ENCODE data around the gene PLEKHG3. TPM values are rescaled to one million over a fixed set of nuclear protein-coding genes. Genes with fewer than 3 reads are reported as not detected.

Gene PLEKHG3
- total and polyA plus RNA-seq, 2 experiments from 2014 or later: 23.0 to 83.1 TPM

- no peak for TF ChIP-seq REST (IDR thresholded peaks at IDR 0.05; ENCODE audit: unreplicated experiment)
- no peak for TF ChIP-seq CTCF (conservative IDR thresholded peaks at IDR 0.05; ENCODE audit: low read depth in 2 of 2)
- TF ChIP-seq EZH2 (IDR thresholded peaks at IDR 0.05; ENCODE audit: low read depth, unreplicated experiment): no peak
- no peak for TF ChIP-seq ZNF114 (CRISPR knock-in tag; IDR thresholded peaks at IDR 0.05)
- TF ChIP-seq EZH2phosphoT487 (IDR thresholded peaks at IDR 0.05; ENCODE audit: unreplicated experiment): no peak
These were observed 88.8 kb downstream of the PLEKHG3 start (continued) for GRCh38 chr14:64792871-64793560.

- Histone ChIP-seq H3K4me3 (no peak overlapping the region), H3F3A (replicated peaks; ENCODE audit: low read depth) (no peaks in the 10 kb centered on the region), H3K9me2 (ENCODE audit: insufficient read depth) (0 out of 2 replicates have a peak, but pooled peaks cover 3% of the 10 kb centered on the region), H4K20me1 (replicated peaks; ENCODE audit: insufficient read depth) (no peaks in the 10 kb centered on the region), H3K4me1 (ENCODE audit: insufficient read depth) (peaks cover 5% of the 10 kb centered on the region; the same call in 1 of the 2 replicates), H3K27me3 (ENCODE audit: insufficient read depth) (no peaks in the 10 kb centered on the region), H3K79me2 (replicated peaks; ENCODE audit: insufficient read depth) (no peaks in the 10 kb centered on the region), H2AFZ (no peak overlapping the region), H3K36me3 (ENCODE audit: insufficient read depth) (no peaks in the 10 kb centered on the region), H3K4me2 (no peak overlapping the region), H3K27ac (ENCODE audit: low read depth) (no peak overlapping the region)
- H3K4me1 Mint-ChIP-seq: peaks cover 3% of the 10 kb centered on the region; the same call in 2 of the 3 replicates
- H3K36me3 Mint-ChIP-seq (ENCODE audit: low read depth): no peaks in the 10 kb centered on the region
- peaks cover 3% of the 10 kb centered on the region for H3K27me3 Mint-ChIP-seq (ENCODE audit: insufficient read depth, low read depth, poor library complexity)
- no peak for DNase-seq (ENCODE audit: low spot score)
- no peak overlapping the region for H3K4me3 Mint-ChIP-seq
- no peaks in the 10 kb centered on the region for H3K9me3 Mint-ChIP-seq
- ATAC-seq: no peak
- TF ChIP-seq EZH2 (IDR thresholded peaks at IDR 0.05; ENCODE audit: low read depth, unreplicated experiment) (no peak), JUNB (IDR thresholded peaks at IDR 0.05; ENCODE audit: unreplicated experiment) (no peak), NANOG (IDR thresholded peaks at IDR 0.05; ENCODE audit: borderline replicate concordance) (no peak), POLR2AphosphoS5 (IDR thresholded peaks at IDR 0.05; ENCODE audit: low read depth) (no peak), ZNF331 (CRISPR knock-in tag; IDR thresholded peaks at IDR 0.05; ENCODE audit: low read depth) (no peak)
- no peak overlapping the region for H3K27ac Mint-ChIP-seq
These were observed 91.0 kb downstream of the PLEKHG3 start for GRCh38 chr14:64795211-64795610.
